Uterine smooth muscle cell (primary cell): Measurements from ENCODE around the gene PAQR8. TPM values are rescaled to one million over a fixed set of nuclear protein-coding genes. Genes with fewer than 3 reads are reported as not detected.

ENCODE experiments used
- total RNA-seq: library from RNA; depleted of rRNA; stranded (reverse); fragments of >200 nt; gene quantifications from 2 replicates; pipeline ENCODE4 v1.2.3, GENCODE V29; 2014

Gene PAQR8, protein sequence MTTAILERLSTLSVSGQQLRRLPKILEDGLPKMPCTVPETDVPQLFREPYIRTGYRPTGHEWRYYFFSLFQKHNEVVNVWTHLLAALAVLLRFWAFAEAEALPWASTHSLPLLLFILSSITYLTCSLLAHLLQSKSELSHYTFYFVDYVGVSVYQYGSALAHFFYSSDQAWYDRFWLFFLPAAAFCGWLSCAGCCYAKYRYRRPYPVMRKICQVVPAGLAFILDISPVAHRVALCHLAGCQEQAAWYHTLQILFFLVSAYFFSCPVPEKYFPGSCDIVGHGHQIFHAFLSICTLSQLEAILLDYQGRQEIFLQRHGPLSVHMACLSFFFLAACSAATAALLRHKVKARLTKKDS
- total RNA-seq: 4.0 and 4.1 TPM in 2 replicates

DNA sequence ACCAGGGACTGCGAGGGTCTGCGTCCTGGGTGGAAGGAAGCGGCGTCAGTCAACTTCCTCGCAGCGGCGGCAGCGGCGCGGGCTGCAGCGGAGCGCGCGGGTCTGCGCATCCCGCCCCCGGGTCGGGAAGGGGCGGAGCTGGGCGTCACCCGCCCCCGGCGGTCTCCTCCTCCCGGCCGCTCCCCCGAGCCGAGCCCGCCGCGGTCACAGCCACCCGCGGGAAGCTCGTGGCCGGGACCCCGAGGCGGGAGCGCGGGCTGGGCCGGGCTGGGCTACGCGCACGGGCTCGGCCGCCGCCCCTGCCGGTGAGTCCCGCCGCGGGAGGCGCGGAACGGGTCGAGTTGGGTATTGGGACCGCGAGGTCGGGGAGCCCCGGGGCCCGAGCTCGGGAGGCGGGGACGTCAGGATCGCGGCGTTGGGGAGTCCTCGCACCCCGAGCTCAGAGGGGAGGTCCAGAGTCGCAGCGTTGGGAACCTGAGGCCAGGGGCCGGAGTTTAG, at the start of gene PAQR8:
PAQR8 (plus strand) TSS at position 207 of the 498 bp plus-strand sequence. CDS start 41,063 bp downstream, outside the sequence.

DNA sequence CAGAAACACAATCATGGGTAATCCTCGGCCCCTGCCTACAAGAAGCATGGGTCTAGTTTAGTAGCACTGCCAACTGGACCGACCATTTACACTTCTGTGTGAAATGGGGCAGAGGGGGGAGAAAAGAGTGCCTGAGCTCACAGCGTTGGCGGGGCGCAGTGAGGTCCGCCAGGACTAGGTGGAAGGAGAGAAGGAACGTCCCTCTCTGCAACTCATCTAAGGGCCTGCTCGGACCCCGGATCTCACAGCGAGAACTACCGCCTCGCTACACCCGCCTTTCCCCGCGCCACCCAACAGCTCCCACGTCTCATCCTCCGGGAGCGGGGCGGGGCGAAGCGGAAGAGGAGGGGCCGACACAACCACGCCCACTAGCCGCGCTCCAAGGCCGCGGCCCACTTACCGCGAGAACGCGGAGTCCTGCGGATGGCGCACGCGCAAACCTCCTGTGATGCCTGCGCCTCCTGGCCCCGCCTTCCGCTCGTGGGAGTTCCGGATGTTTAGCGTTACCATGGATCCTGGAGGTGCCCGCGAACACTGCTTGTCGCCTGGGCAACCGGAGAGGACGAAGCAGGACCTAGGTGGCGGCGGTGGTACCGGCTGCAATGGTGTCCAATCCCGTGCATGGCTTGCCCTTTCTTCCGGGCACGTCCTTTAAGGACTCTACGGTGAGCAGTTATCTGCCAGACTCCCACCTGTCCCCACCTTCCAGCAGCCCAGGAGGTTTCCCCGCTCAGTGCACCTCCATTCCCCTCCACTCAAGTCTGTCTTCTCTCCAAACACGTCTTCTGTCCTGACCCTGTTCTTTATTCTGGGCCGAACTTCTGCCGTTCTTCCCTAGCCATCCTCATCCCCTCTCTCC, 58.1 kb downstream of the PAQR8 start, which contains the start of gene EFHC1:
EFHC1 (plus strand) TSS at position 534 of the 859 bp plus-strand sequence; CDS start at position 603, 69 bp downstream.

Other genes with a start within 250 kb of the PAQR8 start
- gene IL17A, start 175.8 kb upstream of the PAQR8 start, total RNA-seq: not detected in 2 replicates
- not detected in 2 replicates for gene IL17F, start 117.7 kb upstream of the PAQR8 start, total RNA-seq
- 49.1 and 164 TPM in 2 replicates for gene MCM3, start 77.4 kb upstream of the PAQR8 start, total RNA-seq
- gene EFHC1, start 58.2 kb downstream of the PAQR8 start, total RNA-seq: 21.6 and 22.9 TPM in 2 replicates
- 40.5 and 61.6 TPM in 2 replicates for gene TRAM2, start 214.9 kb downstream of the PAQR8 start, total RNA-seq